Adrenal gland (tissue), 12 donors: ENCODE measurements around the gene RBPMS2. TPM values are rescaled to one million over a fixed set of nuclear protein-coding genes. Genes with fewer than 3 reads are reported as not detected.

Source experiments
- DNase-seq, 7 donors: peaks; one replicate each; pipeline ENCODE4 v3.0.0-alpha.2; 2019 to 2020
- H3K27ac ChIP-seq, 5 donors: fragments of 200-600 bp; sonication (generic) in 4 of 5; 1 replicate in 3 of 5; 2 replicates in 2 of 5; pipeline versions ENCODE4 v1.5.1 to v1.8.0; 2016 to 2020; ENCODE audit warnings: mild to moderate bottlenecking in 1 of 5
- H3K27me3 ChIP-seq: fragments of 200-600 bp; 2 replicates; pipeline ENCODE4 v1.8.0; 2021
- H3K36me3 ChIP-seq, 2 donors: fragments of 200-600 bp; replicated peaks in 1 of 2; 1 replicate in 1 of 2; 2 replicates in 1 of 2; pipeline versions ENCODE4 v1.5.1 to v1.8.0; 2018 to 2022
- H3K4me1 ChIP-seq, 2 donors: fragments of 200-600 bp; replicated peaks in 1 of 2; 1 replicate in 1 of 2; 2 replicates in 1 of 2; pipeline versions ENCODE4 v1.5.1 to v1.8.0; 2018 to 2021
- H3K4me3 ChIP-seq, 4 donors: fragments of 200-600 bp; sonication (generic) in 3 of 4; one replicate each; pipeline ENCODE4 v1.5.1; 2016 to 2018
- H3K9me3 ChIP-seq, 3 donors: fragments of 200-600 bp; sonication (generic) in 1 of 3; replicated peaks in 1 of 3; 1 replicate in 2 of 3; 2 replicates in 1 of 3; pipeline versions ENCODE4 v1.5.1 to v1.8.0; 2016 to 2021
- POLR2A ChIP-seq, 2 donors: fragments of 450-650 bp; IDR thresholded peaks; one replicate each; pipeline ENCODE4 v1.6.1; 2017; ENCODE audit warnings: antibody characterized with exemption in 2 of 2, mild to moderate bottlenecking in 2 of 2, moderate library complexity in 1 of 2
- WGBS, 4 donors: extraction: QIAGEN DNeasy Blood & Tissue Kit in 2 of 4; methylation state at CpG; one replicate each; pipeline versions ENCODE4 v1.1.5 to v1.1.7; 2013 to 2017; 5-methylcytosine and 5-hydroxymethylcytosine counted together
- intact Hi-C, 2 donors: fragments of 100-400 bp; cut with DNase I; formaldehyde crosslinking; loops; one replicate each; pipeline versions ENCODE4 v1.14.1 to v1.15.0; 2022 to 2023
- polyA plus RNA-seq, 3 donors: library from polyadenylated mRNA; stranded (reverse); fragments of 200-250 nt in 2 of 3; fragments of 350-450 nt in 1 of 3; fragmentation: Illumina TruSeq in 1 of 3; extraction: RNeasy Lipid Tissue Mini Kit (QIAGEN cat#74804) in 1 of 3; gene quantifications; one replicate each; pipeline ENCODE4 v1.2.3, GENCODE V29; 2013 to 2014
- total RNA-seq, 9 donors: library from RNA; depleted of rRNA in 4 of 9; stranded (reverse); fragments of >200 nt in 4 of 9; fragments of 120-200 nt in 1 of 9; fragmentation: NEBNext Ultra II Directional in 1 of 9; extraction: Animal tissue kit (Norgen Biotek cat#: 25700) in 1 of 9; gene quantifications; one replicate each; pipeline versions ENCODE4 v1.1.0 to v1.2.4, GENCODE V29; 2013 to 2023
- TF ChIP-seq, protein P1 (sequence below), 6 experiments: fragments of 450-650 bp in 4 of 6; fragments of 200-600 bp in 2 of 6; sonication (generic) in 1 of 6; IDR thresholded peaks; 1 replicate in 5 of 6; 2 replicates in 1 of 6; pipeline versions ENCODE4 v1.5.1 to v1.8.0; 2016 to 2021; ENCODE audit warnings: antibody characterized with exemption in 6 of 6, mild to moderate bottlenecking in 2 of 6, moderate library complexity in 1 of 6
- donor health status: healthy with polysubstance abuse.
- donor health status: Bipolar disorder and iron deficiency.
- donor health status: DM: yes; HTN: yes; CAD: no.
- donor health status: DM: no; HTN: no; CAD: no.
- donor health status: DM: no; HTN: no; CAD: no.
- donor health status: DM: yes; HTN: yes; CAD: no.

RBPMS2 gene
- total and polyA plus RNA-seq, 12 donors = 0.39 to 6.3 (median 4.0) TPM; not detected in 1

DNA sequence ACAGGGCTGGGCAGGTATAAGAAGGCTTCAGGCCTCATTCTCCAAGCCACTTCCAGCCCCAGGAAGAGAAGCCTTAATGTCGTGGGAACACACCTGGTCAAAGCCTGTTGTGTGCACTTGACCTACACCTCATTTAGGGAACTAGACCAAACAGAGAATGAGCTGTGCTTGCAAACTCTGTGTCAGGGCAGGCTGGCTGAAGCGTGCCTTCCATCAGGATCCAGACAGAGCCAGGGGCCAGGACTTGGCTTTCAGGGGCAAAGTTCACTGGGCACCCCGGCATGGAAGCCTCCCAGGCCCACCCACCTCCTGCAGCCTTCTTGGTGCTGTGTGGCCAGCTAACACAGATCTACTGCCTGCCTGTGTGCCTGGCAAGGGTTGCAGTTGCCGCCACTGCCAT lies 11.5 kb downstream of the RBPMS2 start:
- TF ChIP-seq, protein P1, sequence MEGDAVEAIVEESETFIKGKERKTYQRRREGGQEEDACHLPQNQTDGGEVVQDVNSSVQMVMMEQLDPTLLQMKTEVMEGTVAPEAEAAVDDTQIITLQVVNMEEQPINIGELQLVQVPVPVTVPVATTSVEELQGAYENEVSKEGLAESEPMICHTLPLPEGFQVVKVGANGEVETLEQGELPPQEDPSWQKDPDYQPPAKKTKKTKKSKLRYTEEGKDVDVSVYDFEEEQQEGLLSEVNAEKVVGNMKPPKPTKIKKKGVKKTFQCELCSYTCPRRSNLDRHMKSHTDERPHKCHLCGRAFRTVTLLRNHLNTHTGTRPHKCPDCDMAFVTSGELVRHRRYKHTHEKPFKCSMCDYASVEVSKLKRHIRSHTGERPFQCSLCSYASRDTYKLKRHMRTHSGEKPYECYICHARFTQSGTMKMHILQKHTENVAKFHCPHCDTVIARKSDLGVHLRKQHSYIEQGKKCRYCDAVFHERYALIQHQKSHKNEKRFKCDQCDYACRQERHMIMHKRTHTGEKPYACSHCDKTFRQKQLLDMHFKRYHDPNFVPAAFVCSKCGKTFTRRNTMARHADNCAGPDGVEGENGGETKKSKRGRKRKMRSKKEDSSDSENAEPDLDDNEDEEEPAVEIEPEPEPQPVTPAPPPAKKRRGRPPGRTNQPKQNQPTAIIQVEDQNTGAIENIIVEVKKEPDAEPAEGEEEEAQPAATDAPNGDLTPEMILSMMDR (IDR thresholded peaks at IDR 0.05) = no peak
- TF ChIP-seq POLR2A (IDR thresholded peaks at IDR 0.05) = no peak

DNA sequence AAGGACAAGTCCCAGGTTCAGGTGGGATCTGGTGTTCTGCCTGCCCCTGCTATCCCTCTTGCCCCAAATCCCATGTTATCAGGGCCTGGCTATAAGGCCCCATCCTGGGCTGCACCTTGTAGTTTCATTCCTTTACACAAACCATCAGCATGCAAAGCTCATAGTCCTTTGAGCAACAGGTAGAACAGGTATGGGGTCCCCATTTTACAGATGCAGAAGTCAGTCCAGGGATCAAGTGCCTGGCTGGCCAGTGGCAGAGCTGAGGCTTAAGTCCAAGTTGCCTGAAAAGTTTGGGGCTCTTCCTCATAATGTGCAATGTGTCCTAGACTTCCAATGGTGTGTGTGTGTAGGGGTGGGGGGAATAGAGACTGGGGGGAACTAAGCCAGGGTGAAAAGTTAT lies 11.9 kb downstream of the RBPMS2 start:
- H3K36me3 ChIP-seq = no peaks in the 10 kb centered on the region
- intact Hi-C loops = no loop called here
- H3K9me3 ChIP-seq = no peaks in the 10 kb centered on the region
- H3K4me3 ChIP-seq = no peak overlapping the region
- no peaks in the 10 kb centered on the region for H3K4me1 ChIP-seq
- TF ChIP-seq POLR2A (IDR thresholded peaks at IDR 0.05) = no peak
- TF ChIP-seq, protein P1 (IDR thresholded peaks at IDR 0.05) = no peak
- no peak overlapping the region for H3K27ac ChIP-seq
- no peak for DNase-seq
- H3K27me3 ChIP-seq = no peaks in the 10 kb centered on the region

More for the DNA sequence above, 11.5 kb downstream of the RBPMS2 start:
- DNase-seq = no peak
- H3K4me1 ChIP-seq = no peaks in the 10 kb centered on the region
- no peak overlapping the region for H3K4me3 ChIP-seq
- H3K27ac ChIP-seq = no peak overlapping the region
- no peaks in the 10 kb centered on the region for H3K9me3 ChIP-seq
- H3K36me3 ChIP-seq = no peaks in the 10 kb centered on the region
- H3K27me3 ChIP-seq = no peaks in the 10 kb centered on the region
- intact Hi-C loops = no loop called here
- 87 to 92% (median 89%) methylated on average over 4 of the region's 4 CpGs for WGBS, 4 donors

DNA sequence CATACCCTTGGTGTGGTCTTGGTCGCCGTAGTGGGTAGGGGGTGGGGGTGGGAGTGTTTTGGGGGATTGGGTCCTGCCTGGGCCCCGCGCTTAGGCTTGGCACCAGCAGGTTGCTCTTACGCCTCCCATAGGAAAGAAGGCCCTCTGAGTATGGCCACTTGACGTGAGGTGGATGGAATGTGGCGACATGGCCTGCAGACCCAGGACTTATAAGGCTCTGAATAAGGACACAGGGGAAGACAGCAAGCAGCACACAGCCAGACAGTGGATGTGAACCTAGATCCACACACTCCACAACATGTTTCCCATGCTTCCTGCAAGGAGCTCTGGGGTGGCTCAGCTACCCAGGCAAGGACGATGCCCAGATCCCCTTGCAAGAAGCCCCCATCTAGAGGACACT lies 12.4 kb downstream of the RBPMS2 start:
- no peaks in the 10 kb centered on the region for H3K36me3 ChIP-seq
- WGBS, 4 donors = 88 to 100% (median 96%) methylated on average over 4 to 8 of the region's 8 CpGs
- no peak for DNase-seq
- no peak overlapping the region for H3K4me3 ChIP-seq
- intact Hi-C loops = no loop called here
- no peaks in the 10 kb centered on the region for H3K9me3 ChIP-seq
- H3K4me1 ChIP-seq = no peaks in the 10 kb centered on the region
- TF ChIP-seq, protein P1 (IDR thresholded peaks at IDR 0.05) = no peak
- TF ChIP-seq POLR2A (IDR thresholded peaks at IDR 0.05) = no peak
- no peaks in the 10 kb centered on the region for H3K27me3 ChIP-seq
- no peak overlapping the region for H3K27ac ChIP-seq

DNA sequence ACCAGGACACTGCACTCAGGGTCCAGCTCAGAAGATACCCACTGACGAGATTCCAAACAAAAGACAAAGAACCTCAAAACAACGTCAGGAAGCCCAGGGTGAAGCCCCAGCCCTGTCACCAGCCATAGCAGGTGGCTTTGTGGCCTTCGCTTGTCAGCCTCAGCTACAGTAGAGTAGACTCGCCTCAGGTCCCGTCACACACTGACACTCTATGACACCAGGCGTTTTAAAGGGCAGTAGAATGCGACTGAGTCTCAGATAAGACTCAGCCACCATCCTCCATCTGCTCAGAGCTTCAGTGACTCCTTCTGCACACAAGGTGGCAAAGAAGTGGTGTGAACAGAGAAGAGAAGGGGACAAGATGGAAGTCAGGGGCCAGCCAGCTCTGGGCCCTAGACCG lies 12.8 kb downstream of the RBPMS2 start:
- intact Hi-C loops = no loop called here
- Histone ChIP-seq H3K9me3 (no peaks in the 10 kb centered on the region), H3K27me3 (no peaks in the 10 kb centered on the region), H3K27ac (no peak overlapping the region), H3K4me1 (no peaks in the 10 kb centered on the region), H3K36me3 (no peaks in the 10 kb centered on the region), H3K4me3 (no peak overlapping the region)
- WGBS, 4 donors = 92 to 96% (median 94%) methylated on average over 8 of the region's 8 CpGs
- no peak for DNase-seq
- TF ChIP-seq, protein P1 (IDR thresholded peaks at IDR 0.05) = no peak
- TF ChIP-seq POLR2A (IDR thresholded peaks at IDR 0.05) = no peak
